ENCODE data around the gene FAM131C. TPM values are rescaled to one million over a fixed set of nuclear protein-coding genes. Genes with fewer than 3 reads are reported as not detected.
"Not testable (repeated sequence)": the region's sequence is repeated elsewhere in the genome, so short reads cannot be mapped to it uniquely, and the experiment has no call there.

The FAM131C gene
- total RNA-seq, 1 donor from 2014 or later, result 1.5 TPM

DNA sequence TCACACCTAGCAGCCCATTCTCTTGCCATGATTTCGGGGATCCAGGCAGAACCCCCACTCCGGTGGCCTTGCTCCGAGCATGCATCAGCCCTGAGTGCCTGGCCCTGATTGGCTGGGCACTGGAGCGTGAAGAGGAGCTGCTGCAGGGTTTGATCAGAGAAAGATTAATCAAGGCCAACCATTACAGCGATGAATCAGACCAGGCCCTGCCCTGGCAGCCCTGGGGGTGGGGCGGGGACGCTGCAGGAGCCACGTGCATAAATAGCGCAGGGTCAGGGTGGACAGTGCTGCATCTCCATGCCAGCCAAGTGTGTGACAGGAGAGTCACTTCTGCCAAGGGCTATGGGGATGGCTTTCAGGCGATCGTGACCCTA, 3.4 kb upstream of the FAM131C start:
- peak; percentile 88 for DNase-seq (ENCODE audit: low read depth)

DNA sequence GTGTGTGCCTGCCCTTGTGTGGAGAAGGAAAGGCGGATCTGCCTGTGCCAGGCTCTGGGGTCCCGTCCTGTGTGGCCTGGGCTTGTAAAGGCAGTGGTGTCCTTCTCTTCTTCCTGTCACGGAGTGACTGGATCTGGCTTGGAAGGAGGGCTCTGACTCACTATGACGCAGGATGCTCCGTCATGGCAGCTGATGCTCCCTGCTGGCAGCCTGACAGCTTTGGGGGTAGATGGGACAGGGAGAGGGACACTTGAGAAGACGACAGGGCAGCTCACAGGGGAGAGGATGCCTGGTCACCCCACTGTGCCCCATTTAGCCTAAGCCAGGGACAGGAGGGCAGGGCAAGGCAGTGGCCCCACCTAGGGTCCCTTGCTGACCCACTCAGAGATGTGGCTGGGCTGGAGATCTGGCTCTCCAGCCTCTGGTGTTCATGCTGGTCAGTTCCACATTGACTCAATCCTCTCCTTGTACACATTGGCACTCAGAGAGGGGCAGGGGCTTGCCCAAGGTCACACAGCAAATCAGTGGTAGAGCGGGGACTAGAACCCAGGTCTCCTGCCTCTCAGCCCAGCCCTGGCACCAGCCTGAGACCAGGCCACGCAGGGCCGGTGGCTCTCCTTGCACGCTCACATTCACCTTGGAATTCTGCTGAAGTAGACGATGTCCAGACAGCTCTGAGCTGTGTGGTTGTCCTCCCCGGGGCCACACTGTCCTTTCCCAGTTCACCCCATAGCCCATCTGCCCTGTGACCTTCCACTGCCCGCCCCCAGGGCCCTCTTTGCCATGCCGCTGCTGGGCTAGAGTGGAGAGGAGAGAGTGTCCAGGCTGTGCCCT, 2.8 kb upstream of the FAM131C start:
- peak; percentile 85 for DNase-seq (ENCODE audit: low read depth)

- DNase-seq (ENCODE audit: low read depth), result peak; percentile 57
Observed at GRCh38 chr1:16075337-16076030, 2.0 kb upstream of the FAM131C start.

- DNase-seq (ENCODE audit: low read depth), result no peak
Observed at GRCh38 chr1:16074217-16074616, 766 bp upstream of the FAM131C start.

DNA sequence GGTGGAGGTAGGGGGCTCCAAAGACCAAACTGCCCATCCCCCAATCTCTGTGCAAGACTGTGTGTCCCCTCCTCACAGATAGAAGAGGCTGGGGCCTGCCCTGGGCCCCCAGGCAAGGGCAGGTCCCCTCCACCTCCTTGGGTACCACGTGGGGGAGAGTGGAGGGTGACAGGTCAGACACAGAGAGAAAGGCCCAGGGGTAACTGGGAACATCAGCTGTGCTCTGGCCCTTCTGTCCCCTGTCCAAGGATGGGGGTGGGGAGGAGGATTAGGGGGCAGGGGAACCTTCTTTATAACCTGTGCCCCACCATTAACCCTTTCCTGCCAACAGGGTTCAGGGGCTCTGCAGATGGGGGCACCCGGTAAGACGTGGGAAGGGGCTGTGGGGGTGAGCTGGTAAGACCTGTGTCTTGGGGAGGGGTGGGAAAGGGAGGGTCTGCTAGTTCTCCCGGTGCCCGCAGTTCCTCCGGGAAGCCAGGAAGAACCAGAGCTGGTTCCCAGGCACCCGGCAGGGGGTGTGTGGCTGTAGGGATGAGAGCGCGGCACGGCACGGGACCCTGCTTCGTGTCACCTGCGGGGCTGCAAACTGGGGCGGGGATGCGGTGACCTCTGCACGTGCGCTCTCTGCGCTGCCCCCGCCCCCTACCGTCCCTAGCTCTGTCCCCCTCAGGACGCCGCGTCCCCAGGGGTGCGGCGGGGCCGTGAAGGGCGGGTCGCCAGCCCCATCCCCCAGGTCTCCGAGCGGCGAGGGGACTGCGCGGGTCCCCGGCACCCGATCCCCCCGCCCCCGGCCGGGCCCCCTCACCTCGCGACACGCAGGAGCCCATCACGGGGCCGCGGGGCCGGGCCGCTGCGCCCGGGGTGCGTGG, 601 bp downstream of the FAM131C start:
- DNase-seq (ENCODE audit: low read depth), result no peak

DNA sequence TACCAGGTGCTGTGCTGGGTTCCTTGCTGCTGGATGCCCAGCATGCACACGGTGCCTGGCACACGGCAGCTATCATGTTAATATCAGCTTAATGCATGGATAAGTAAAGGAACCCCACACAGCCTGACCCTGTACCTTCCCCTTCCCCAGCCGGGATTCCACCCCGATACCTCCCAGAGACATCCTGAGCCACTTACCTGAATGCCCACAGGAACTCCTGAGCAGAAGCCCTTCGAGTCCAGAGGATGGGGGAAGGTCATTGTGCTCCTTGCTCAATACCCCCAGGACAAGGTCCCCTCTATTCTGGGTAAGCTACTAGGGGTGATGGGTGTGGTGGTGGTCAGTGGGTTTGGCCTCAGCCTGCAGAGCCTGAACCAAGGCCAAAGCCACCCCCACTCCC, 1.4 kb downstream of the FAM131C start:
- DNase-seq (ENCODE audit: low read depth), result no peak

GRCh38 chr1:16071614-16072013, 1.8 kb downstream of the FAM131C start:
- DNase-seq (ENCODE audit: low read depth), result no peak

- DNase-seq (ENCODE audit: low read depth), result no peak
Observed at GRCh38 chr1:16070640-16071355, 2.7 kb downstream of the FAM131C start.

DNA sequence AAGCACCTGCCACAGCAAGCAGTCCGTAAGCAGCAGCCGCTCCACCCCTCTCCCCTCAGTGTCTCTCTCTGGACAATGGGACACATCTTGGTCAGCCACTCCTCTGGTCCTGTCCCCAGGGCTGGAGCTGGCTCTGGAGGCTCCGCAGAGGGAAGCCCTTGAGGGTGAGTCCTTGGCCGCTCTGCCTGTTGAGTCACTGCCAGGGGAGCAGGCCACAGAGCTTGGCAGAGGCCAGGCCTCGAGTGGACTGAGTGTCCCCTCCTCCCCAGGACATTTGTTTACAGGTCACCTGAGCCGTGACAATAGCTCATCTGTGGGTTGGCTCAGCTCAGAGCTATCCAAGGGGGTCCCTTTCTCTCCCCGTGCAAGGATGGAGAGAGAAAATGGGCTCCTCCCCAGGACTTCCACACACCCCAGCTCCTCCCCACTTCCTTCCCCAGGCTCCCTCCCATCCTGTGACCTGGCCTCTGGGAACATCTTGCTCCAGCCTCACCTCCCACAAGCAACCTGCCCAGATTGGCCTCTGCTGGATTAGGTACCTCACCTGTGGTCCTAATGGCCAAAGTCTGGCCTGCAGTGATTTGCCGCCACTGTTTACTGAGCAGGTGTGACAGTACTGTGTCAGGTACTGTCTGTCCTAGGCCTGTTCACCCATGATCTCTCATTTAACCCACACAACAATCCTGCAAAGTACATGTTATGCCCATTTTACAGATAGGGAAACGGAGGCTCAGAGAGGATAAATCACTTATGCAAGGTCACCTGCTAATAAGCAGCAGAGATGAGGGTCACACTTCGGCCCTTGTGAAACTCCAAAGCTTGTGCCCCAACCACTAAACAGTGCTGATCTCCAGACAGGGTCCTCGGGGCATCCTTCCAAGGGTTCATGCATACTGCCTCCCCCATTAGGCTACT, 4.8 kb downstream of the FAM131C start:
- peak; percentile 56 for DNase-seq (ENCODE audit: low read depth)

GRCh38 chr1:16067933-16068332, 5.5 kb downstream of the FAM131C start:
- DNase-seq (ENCODE audit: low read depth), result no peak

DNA sequence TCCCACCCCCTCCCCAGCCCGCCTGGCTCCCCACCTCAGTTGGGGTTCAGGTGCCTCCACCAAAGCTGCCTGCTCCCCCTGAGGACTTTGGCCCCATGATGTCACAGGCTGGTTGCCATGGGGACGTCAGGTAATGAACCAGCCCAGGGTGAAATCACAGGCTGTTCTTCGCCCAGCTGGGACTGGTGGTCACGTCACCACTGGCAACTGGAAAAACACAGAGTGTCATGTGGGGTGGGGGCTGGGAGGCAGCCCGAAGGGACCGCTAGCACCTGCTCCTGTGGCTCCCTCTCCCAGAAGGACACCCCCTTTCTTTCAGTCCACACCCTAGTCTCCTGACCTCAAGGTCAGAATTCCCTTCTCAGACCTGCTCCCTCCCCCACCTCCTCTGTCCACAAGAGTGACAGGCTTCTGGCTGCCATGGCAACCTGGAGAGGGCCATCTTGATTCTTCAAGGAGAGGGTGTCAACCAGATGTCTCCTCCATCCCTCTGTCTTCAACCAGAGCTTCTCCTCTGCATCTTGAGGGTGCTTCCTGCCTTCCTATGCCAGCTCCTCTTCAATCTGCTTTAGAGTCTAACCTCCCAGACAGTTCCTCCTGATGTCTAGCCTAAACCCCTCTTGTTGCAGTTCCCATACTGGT, 6.2 kb downstream of the FAM131C start:
- peak; percentile 85 for DNase-seq (ENCODE audit: low read depth)

- no peak for DNase-seq (ENCODE audit: low read depth)
Observed at GRCh38 chr1:16066245-16066644, 7.2 kb downstream of the FAM131C start.

DNA sequence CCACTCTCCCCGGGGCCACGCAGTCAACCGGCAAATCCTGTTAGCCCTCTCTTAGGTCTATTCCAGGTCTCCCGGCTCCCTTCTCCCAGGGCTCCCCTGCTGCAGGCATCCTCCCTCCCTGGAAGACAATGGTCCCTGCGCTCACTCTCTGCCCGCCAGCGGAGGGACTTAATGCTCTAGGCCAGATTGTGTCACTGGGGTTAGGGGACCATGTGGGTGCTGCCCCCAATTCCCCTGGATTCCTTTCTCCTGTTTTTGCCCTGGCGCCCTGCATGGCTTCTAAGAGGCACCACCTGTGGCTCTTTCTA, 8.2 kb downstream of the FAM131C start:
- no peak for DNase-seq (ENCODE audit: low read depth)

GRCh38 chr1:16064536-16065268, 8.7 kb downstream of the FAM131C start:
- DNase-seq (ENCODE audit: low read depth), result no peak

GRCh38 chr1:16063921-16064320, 9.5 kb downstream of the FAM131C start:
- DNase-seq (ENCODE audit: low read depth), result no peak

- no peak for DNase-seq (ENCODE audit: low read depth)
Observed at GRCh38 chr1:16063226-16063829, 10.1 kb downstream of the FAM131C start.

DNA sequence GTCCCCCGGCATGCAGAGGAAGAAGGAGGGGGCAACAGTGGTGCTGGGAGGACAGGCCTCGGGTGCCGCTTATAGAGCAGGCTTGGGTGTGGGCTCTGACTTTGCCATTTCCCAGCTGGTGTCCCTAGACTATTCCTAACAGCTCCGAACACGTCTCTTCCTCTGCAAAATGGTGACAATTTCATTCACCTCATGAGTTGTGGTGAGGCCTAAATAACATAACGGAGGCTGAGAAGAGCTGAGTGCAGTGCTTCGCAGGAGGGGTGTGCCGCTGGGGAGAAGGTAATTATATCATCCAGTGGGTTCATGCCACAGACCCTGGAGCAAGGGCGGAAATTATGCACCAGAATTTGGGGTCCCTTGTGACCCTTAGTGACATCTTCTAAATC, 10.8 kb downstream of the FAM131C start:
- DNase-seq (ENCODE audit: low read depth), result not testable (repeated sequence)

- not testable (repeated sequence) for DNase-seq (ENCODE audit: low read depth)
Observed at GRCh38 chr1:16061989-16062686, 11.3 kb downstream of the FAM131C start.

DNA sequence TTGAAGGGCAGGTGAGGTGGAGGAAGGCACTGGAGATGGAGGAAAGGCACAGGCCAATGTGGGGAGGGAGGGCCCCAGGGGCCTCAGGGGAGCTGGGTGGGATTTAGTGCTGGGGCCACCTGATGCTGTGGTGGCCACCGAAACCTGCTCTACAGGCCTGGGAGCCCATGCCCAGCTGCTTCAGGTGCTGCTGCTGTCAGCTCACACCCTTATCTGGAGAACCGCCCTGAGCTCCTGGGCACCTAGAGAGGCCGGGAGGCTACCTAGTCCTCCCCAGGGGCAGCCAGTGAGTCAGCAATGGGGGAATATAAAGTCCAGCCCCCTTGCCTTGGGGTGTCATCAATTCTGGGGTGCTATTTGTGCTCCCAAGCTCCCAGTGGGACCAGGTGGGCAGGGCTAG, 12.2 kb downstream of the FAM131C start:
- DNase-seq (ENCODE audit: low read depth), result no peak

Measured in renal cortical epithelial cell (primary cell).